PC-9 (cell line): ENCODE data around the gene NT5DC4. TPM values are rescaled to one million over a fixed set of nuclear protein-coding genes. Genes with fewer than 3 reads are reported as not detected.

ENCODE experiments used
- BruUV-seq: library from RNA; stranded (reverse); fragments of 400-500 nt; replicated peaks from 2 replicates; lab custom pipeline; 2021; lab: Mats Ljungman, UMichigan
- CTCF ChIA-PET: fragments of 300-600 bp; sonication (Branson Sonifier 250); formaldehyde crosslinking; loops from one replicate; lab custom pipeline; 2022; ENCODE audit warnings: antibody characterized with exemption; lab: Charles Lee
- POLR2A ChIA-PET: fragments of 300-600 bp; sonication (Branson Sonifier 250); formaldehyde crosslinking; loops from one replicate; lab custom pipeline; 2022; ENCODE audit warnings: antibody characterized with exemption; ENCODE audit not compliant: unreplicated experiment; lab: Charles Lee
- DNase-seq, 2 experiments: peaks; one replicate each; pipeline versions ENCODE4 v3.0.0 to v3.0.0-alpha.2; 2015 to 2022; ENCODE audit warnings: mixed read lengths in 1 of 2
- H2AFZ ChIP-seq: fragments of 200-600 bp; sonication (generic); 2 replicates; pipeline ENCODE4 v1.8.1; 2017; ENCODE audit warnings: antibody characterized with exemption
- H3F3A ChIP-seq: fragments of 200-600 bp; sonication (generic); 2 replicates; pipeline ENCODE4 v1.8.1; 2017; ENCODE audit warnings: antibody characterized with exemption, mild to moderate bottlenecking, low read depth; ENCODE audit not compliant: insufficient read depth
- H3K27ac ChIP-seq: fragments of 200-600 bp; sonication (generic); 2 replicates; pipeline ENCODE4 v1.6.1; 2016; ENCODE audit warnings: mixed run types
- H3K27me3 ChIP-seq: fragments of 200-600 bp; sonication (generic); 2 replicates; pipeline ENCODE4 v1.6.1; 2016; ENCODE audit warnings: low read depth, mixed run types; ENCODE audit not compliant: insufficient read depth
- H3K36me3 ChIP-seq: fragments of 200-600 bp; sonication (generic); 2 replicates; pipeline ENCODE4 v1.6.1; 2016; ENCODE audit warnings: low read depth, mixed run types
- H3K4me1 ChIP-seq: fragments of 200-600 bp; sonication (generic); replicated peaks from 2 replicates; pipeline ENCODE4 v1.6.1; 2016; ENCODE audit warnings: mixed run types; ENCODE audit not compliant: insufficient read depth
- H3K4me2 ChIP-seq: fragments of 200-600 bp; sonication (generic); 2 replicates; pipeline ENCODE4 v1.6.1; 2017; ENCODE audit warnings: mixed run types
- H3K4me3 ChIP-seq: fragments of 200-600 bp; sonication (generic); 2 replicates; pipeline ENCODE4 v1.6.1; 2016; ENCODE audit warnings: mixed run types
- H3K79me2 ChIP-seq: fragments of 200-600 bp; sonication (generic); 2 replicates; pipeline ENCODE4 v1.6.1; 2017; ENCODE audit warnings: low read depth, mixed run types
- H3K9me2 ChIP-seq: fragments of 200-600 bp; sonication (generic); 2 replicates; pipeline ENCODE4 v1.8.1; 2017; ENCODE audit warnings: mild to moderate bottlenecking; ENCODE audit not compliant: insufficient read depth
- H3K9me3 ChIP-seq: fragments of 200-600 bp; sonication (generic); 2 replicates; pipeline ENCODE4 v1.8.1; 2016; ENCODE audit warnings: low read depth; ENCODE audit not compliant: insufficient read depth
- H4K20me1 ChIP-seq: fragments of 200-600 bp; sonication (generic); 2 replicates; pipeline ENCODE4 v1.8.1; 2017; ENCODE audit not compliant: insufficient read depth
- CTCF ChIP-seq: fragments of 200-600 bp; sonication (generic); conservative IDR thresholded peaks from 2 replicates; pipeline ENCODE4 v1.6.1; 2017; ENCODE audit warnings: mixed run types, antibody characterized with exemption, mild to moderate bottlenecking, moderate library complexity
- EZH2 ChIP-seq: fragments of 200-600 bp; sonication (generic); IDR thresholded peaks from 2 replicates; pipeline ENCODE4 v1.8.0; 2017; ENCODE audit warnings: antibody characterized with exemption, low read depth
- intact Hi-C: fragments of 100-400 bp; cut with micrococcal nuclease; formaldehyde crosslinking; loops from one replicate; pipeline ENCODE4 v1.10.0; 2022; ENCODE audit not compliant: unreplicated experiment
- total RNA-seq: library from RNA; stranded (reverse); gene quantifications from 2 replicates; pipeline ENCODE4 v1.2.3, GENCODE V29; 2021

NT5DC4 gene
- total RNA-seq, 1 experiment from 2014 or later = 6.1 TPM

GRCh38 chr2:112712903-112713584 lies 7.8 kb upstream of the NT5DC4 start:
- intact Hi-C loops = no loop called here
- ChIA-PET CTCF (no interaction called here), POLR2A (no interaction called here)
- Histone ChIP-seq H4K20me1 (no peaks in the 10 kb centered on the region), H3K27me3 (no peaks in the 10 kb centered on the region), H3F3A (peaks cover 7% of the 10 kb centered on the region; the same call in 1 of the 2 replicates), H3K4me1 (peaks cover 13% of the 10 kb centered on the region), H3K9me2 (no peaks in the 10 kb centered on the region), H3K79me2 (no peaks in the 10 kb centered on the region), H2AFZ (no peak overlapping the region), H3K36me3 (no peaks in the 10 kb centered on the region), H3K9me3 (no peaks in the 10 kb centered on the region), H3K27ac (no peak overlapping the region), H3K4me3 (no peak overlapping the region), H3K4me2 (no peak overlapping the region)
- TF ChIP-seq CTCF = no peak
- no peak for TF ChIP-seq EZH2
- BruUV-seq = no TSS peak
- DNase-seq = peak; percentile 38 to 56

- H3K4me2 ChIP-seq = no peak overlapping the region
- intact Hi-C loops = no loop called here
- no peak for DNase-seq
- H3K9me3 ChIP-seq = no peaks in the 10 kb centered on the region
- H3K36me3 ChIP-seq = no peaks in the 10 kb centered on the region
- no peaks in the 10 kb centered on the region for H3K27me3 ChIP-seq
- H3F3A ChIP-seq = peaks cover 7% of the 10 kb centered on the region; the same call in 1 of the 2 replicates
- no peak overlapping the region for H3K4me3 ChIP-seq
- no peaks in the 10 kb centered on the region for H4K20me1 ChIP-seq
- peaks cover 13% of the 10 kb centered on the region for H3K4me1 ChIP-seq
- no peaks in the 10 kb centered on the region for H3K79me2 ChIP-seq
- no peak overlapping the region for H2AFZ ChIP-seq
- CTCF ChIA-PET = no interaction called here
- H3K27ac ChIP-seq = no peak overlapping the region
- H3K9me2 ChIP-seq = no peaks in the 10 kb centered on the region
- no TSS peak for BruUV-seq
- TF ChIP-seq CTCF (no peak), EZH2 (no peak)
- POLR2A ChIA-PET = no interaction called here
These were observed 7.3 kb upstream of the NT5DC4 start for GRCh38 chr2:112713585-112713925.

GRCh38 chr2:112713926-112714325 lies 6.9 kb upstream of the NT5DC4 start:
- intact Hi-C loops = no loop called here
- H3F3A ChIP-seq = peaks cover 7% of the 10 kb centered on the region; the same call in 1 of the 2 replicates
- ChIA-PET CTCF (no interaction called here), POLR2A (no interaction called here)
- H3K36me3 ChIP-seq = no peaks in the 10 kb centered on the region
- no peaks in the 10 kb centered on the region for H3K79me2 ChIP-seq
- no peaks in the 10 kb centered on the region for H4K20me1 ChIP-seq
- H3K4me3 ChIP-seq = no peak overlapping the region
- TF ChIP-seq EZH2 (no peak), CTCF (no peak)
- no peak overlapping the region for H2AFZ ChIP-seq
- no TSS peak for BruUV-seq
- H3K27ac ChIP-seq = no peak overlapping the region
- no peaks in the 10 kb centered on the region for H3K9me3 ChIP-seq
- peaks cover 13% of the 10 kb centered on the region for H3K4me1 ChIP-seq
- H3K4me2 ChIP-seq = no peak overlapping the region
- no peaks in the 10 kb centered on the region for H3K9me2 ChIP-seq
- DNase-seq = no peak
- no peaks in the 10 kb centered on the region for H3K27me3 ChIP-seq
